UCSD-AML1 (cell line): ENCODE measurements around the gene ETFB.
A peak's percentile ranks its signal among the peaks of the same experiment; 100 is the strongest.

Experiments
- DNase-seq: peaks from one replicate; lab custom pipeline; 2025; ENCODE audit not compliant: unreplicated experiment; lab: John Stamatoyannopoulos, UW

Gene ETFB

GRCh38 chr19:51372649-51373504, 6.7 kb upstream of the ETFB start, which contains the start of gene NKG7:
Gene NKG7 (minus strand): TSS chr19:51372654. CDS start chr19:51372535, 119 bp downstream.
- DNase-seq: peak; percentile 81

- no peak for DNase-seq
Observed at GRCh38 chr19:51372021-51372648, 5.9 kb upstream of the ETFB start.

- DNase-seq: no peak
Observed at GRCh38 chr19:51371186-51371690, 5.0 kb upstream of the ETFB start.

- no peak for DNase-seq
Observed at GRCh38 chr19:51370230-51370629, 4.0 kb upstream of the ETFB start.

- peak; percentile 43 for DNase-seq
Observed at GRCh38 chr19:51368366-51369282, 2.4 kb upstream of the ETFB start, which contains the start of gene CLDND2. Gene CLDND2 (minus strand): TSS chr19:51369003. CDS start chr19:51368577, 426 bp downstream.

GRCh38 chr19:51367565-51368365, 1.6 kb upstream of the ETFB start:
- peak; percentile 99 for DNase-seq

GRCh38 chr19:51367255-51367564, 1.0 kb upstream of the ETFB start:
- no peak for DNase-seq

GRCh38 chr19:51366389-51367254, 434 bp upstream of the ETFB start:
- peak; percentile 95 for DNase-seq

- peak; percentile 48 for DNase-seq
Observed at GRCh38 chr19:51365211-51365964, 800 bp downstream of the ETFB start.

- DNase-seq: no peak
Observed at GRCh38 chr19:51364200-51365106, 1.7 kb downstream of the ETFB start.

- no peak for DNase-seq
Observed at GRCh38 chr19:51361239-51361638, 4.9 kb downstream of the ETFB start.

- DNase-seq: no peak
Observed at GRCh38 chr19:51359294-51359693, 6.9 kb downstream of the ETFB start.

GRCh38 chr19:51357952-51358351, 8.2 kb downstream of the ETFB start:
- DNase-seq: no peak

- no peak for DNase-seq
Observed at GRCh38 chr19:51356159-51356801, 9.9 kb downstream of the ETFB start.

GRCh38 chr19:51354742-51355148, 11.4 kb downstream of the ETFB start:
- no peak for DNase-seq

GRCh38 chr19:51354103-51354741, 12.0 kb downstream of the ETFB start:
- no peak for DNase-seq
